Endodermal cell (in vitro differentiated cells): ENCODE results near the gene FANCM. TPM values are rescaled to one million over a fixed set of nuclear protein-coding genes. Genes with fewer than 3 reads are reported as not detected.

Experiments used
- DNase-seq: peaks from one replicate; pipeline ENCODE4 v3.0.0-alpha.2; 2017
- H3K27ac ChIP-seq: 2 replicates; pipeline ENCODE4 v1.5.1; 2013; ENCODE audit warnings: mild to moderate bottlenecking, low read depth, low read length, moderate library complexity
- H3K27me3 ChIP-seq: 2 replicates; pipeline ENCODE4 v1.6.1; 2013; ENCODE audit warnings: mild to moderate bottlenecking, low read length, moderate library complexity; ENCODE audit not compliant: insufficient read depth, control insufficient read depth, poor library complexity, severe bottlenecking
- H3K36me3 ChIP-seq: 2 replicates; pipeline ENCODE4 v1.7.0; 2013; ENCODE audit warnings: mild to moderate bottlenecking, low read length, moderate library complexity; ENCODE audit not compliant: control insufficient read depth, insufficient read depth
- H3K4me1 ChIP-seq: one replicate; pipeline ENCODE4 v1.7.0; 2013; ENCODE audit warnings: low read length; ENCODE audit not compliant: control insufficient read depth, insufficient read depth
- H3K4me3 ChIP-seq: 2 replicates; pipeline ENCODE4 v1.5.1; 2013; ENCODE audit warnings: mild to moderate bottlenecking, low read length, moderate library complexity
- H3K9ac ChIP-seq: 2 replicates; pipeline ENCODE4 v1.6.1; 2013; ENCODE audit warnings: mild to moderate bottlenecking, low read length, moderate library complexity; ENCODE audit not compliant: poor library complexity, severe bottlenecking; ENCODE audit errors: extremely low read depth
- H3K9me3 ChIP-seq: 2 replicates; pipeline ENCODE4 v1.6.1; 2013; ENCODE audit warnings: mild to moderate bottlenecking, low read length, moderate library complexity; ENCODE audit not compliant: control insufficient read depth
- H3K27ac Mint-ChIP-seq: 2 replicates; pipeline ENCODE4 v1.8.0; 2020; ENCODE audit warnings: mixed read lengths
- H3K27me3 Mint-ChIP-seq: 2 replicates; pipeline ENCODE4 v1.8.0; 2021; ENCODE audit warnings: mild to moderate bottlenecking, mixed read lengths; ENCODE audit not compliant: insufficient read depth
- H3K36me3 Mint-ChIP-seq: 2 replicates; pipeline ENCODE4 v1.8.0; 2020; ENCODE audit warnings: low read depth, mixed read lengths
- H3K4me1 Mint-ChIP-seq: 2 replicates; pipeline ENCODE4 v1.8.0; 2020; ENCODE audit warnings: mixed read lengths
- H3K4me3 Mint-ChIP-seq: 2 replicates; pipeline ENCODE4 v1.8.0; 2020; ENCODE audit warnings: mild to moderate bottlenecking, moderate library complexity, mixed read lengths
- H3K9me3 Mint-ChIP-seq: 2 replicates; pipeline ENCODE4 v1.8.0; 2020; ENCODE audit warnings: mild to moderate bottlenecking, mixed read lengths
- WGBS, 2 experiments: methylation state at CpG; one replicate each; pipeline versions ENCODE4 v1.1.5 to v1.1.7; 2013; ENCODE audit warnings: missing lambda C conversion rate in 2 of 2, mixed read lengths in 1 of 2; ENCODE audit not compliant: insufficient coverage in 1 of 2, insufficient read length in 1 of 2; 5-methylcytosine and 5-hydroxymethylcytosine counted together
- total RNA-seq, 2 donors: library from RNA; stranded (reverse); fragmentation: NEBNext Ultra II Directional in 1 of 2; extraction: Animal tissue kit (Norgen Biotek cat#: 25700) in 1 of 2; gene quantifications; 2 replicates in 1 of 2; 3 replicates in 1 of 2; pipeline ENCODE4 v1.2.1, GENCODE V29; 2021
- TF ChIP-seq, protein P1 (sequence below): fragments of 200-600 bp; sonication (generic); conservative IDR thresholded peaks from 2 replicates; pipeline ENCODE4 v1.5.0; 2021; ENCODE audit warnings: antibody characterized with exemption, mild to moderate bottlenecking

The FANCM gene
- total RNA-seq, 2 donors from 2014 or later: 13.1 to 15.8 TPM

DNA sequence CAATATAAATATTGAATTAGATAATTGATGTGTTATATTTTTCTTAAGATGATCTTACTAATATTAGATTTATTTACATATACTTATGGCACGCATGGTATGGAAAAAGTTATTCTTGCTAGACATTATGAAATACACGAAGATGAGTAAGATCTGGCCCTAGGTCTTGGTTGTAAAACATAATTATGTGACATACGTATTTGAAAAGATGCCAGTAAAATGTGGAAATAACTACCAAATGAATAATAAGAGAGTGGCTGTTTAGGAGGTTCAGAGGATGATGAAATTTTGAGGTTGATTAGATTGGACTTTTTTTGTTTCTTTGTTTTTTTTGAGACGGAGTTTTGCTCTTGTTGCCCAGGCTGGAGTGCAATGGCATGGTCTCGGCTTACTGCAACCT is 41.3 kb downstream of the FANCM start:
- 87 to 94% methylated on average over 2 to 5 of the region's 5 CpGs for WGBS, 2 experiments
- Histone ChIP-seq H3K27ac (no peak overlapping the region), H3K4me3 (no peak overlapping the region), H3K36me3 (peaks cover 3% of the 10 kb centered on the region), H3K9me3 (no peaks in the 10 kb centered on the region), H3K9ac (no peak overlapping the region), H3K4me1 (no peaks in the 10 kb centered on the region), H3K27me3 (no peaks in the 10 kb centered on the region)
- H3K27me3 Mint-ChIP-seq: no peaks in the 10 kb centered on the region
- H3K27ac Mint-ChIP-seq: no peak overlapping the region
- no peaks in the 10 kb centered on the region for H3K4me1 Mint-ChIP-seq
- H3K36me3 Mint-ChIP-seq: peaks cover 2% of the 10 kb centered on the region
- H3K4me3 Mint-ChIP-seq: no peak overlapping the region
- no peak for DNase-seq
- TF ChIP-seq, protein P1, sequence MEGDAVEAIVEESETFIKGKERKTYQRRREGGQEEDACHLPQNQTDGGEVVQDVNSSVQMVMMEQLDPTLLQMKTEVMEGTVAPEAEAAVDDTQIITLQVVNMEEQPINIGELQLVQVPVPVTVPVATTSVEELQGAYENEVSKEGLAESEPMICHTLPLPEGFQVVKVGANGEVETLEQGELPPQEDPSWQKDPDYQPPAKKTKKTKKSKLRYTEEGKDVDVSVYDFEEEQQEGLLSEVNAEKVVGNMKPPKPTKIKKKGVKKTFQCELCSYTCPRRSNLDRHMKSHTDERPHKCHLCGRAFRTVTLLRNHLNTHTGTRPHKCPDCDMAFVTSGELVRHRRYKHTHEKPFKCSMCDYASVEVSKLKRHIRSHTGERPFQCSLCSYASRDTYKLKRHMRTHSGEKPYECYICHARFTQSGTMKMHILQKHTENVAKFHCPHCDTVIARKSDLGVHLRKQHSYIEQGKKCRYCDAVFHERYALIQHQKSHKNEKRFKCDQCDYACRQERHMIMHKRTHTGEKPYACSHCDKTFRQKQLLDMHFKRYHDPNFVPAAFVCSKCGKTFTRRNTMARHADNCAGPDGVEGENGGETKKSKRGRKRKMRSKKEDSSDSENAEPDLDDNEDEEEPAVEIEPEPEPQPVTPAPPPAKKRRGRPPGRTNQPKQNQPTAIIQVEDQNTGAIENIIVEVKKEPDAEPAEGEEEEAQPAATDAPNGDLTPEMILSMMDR: no peak
- H3K9me3 Mint-ChIP-seq: no peaks in the 10 kb centered on the region

DNA sequence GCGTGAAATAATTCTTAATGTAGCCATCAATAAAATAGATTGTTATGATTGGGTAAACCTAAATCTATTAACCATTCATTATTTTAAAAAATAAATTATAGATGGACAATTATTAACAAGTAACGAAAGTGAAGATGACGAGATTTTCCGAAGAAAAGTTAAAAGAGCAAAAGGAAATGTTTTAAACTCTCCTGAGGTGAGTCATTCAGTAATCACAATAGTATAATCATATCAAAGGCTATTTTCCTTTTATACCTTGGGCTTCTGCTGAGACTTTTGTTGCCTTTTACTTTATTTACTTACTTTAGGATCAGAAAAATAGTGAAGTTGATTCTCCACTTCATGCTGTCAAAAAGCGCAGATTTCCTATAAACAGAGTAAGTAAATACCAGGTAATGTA is 45.6 kb downstream of the FANCM start:
- H3K27ac Mint-ChIP-seq: no peak overlapping the region
- 96% methylated on average over 4 of the region's 5 CpGs; no CpG with 5 or more reads in 1 of the 2 experiments for WGBS, 2 experiments
- H3K9ac ChIP-seq: no peak overlapping the region
- no peak overlapping the region for H3K4me3 Mint-ChIP-seq
- no peaks in the 10 kb centered on the region for H3K27me3 Mint-ChIP-seq
- DNase-seq: no peak
- H3K36me3 ChIP-seq: peaks cover 5% of the 10 kb centered on the region
- no peaks in the 10 kb centered on the region for H3K27me3 ChIP-seq
- H3K4me1 Mint-ChIP-seq: no peaks in the 10 kb centered on the region
- no peak overlapping the region for H3K4me3 ChIP-seq
- TF ChIP-seq, protein P1: no peak
- peaks cover 12% of the 10 kb centered on the region for H3K36me3 Mint-ChIP-seq
- H3K4me1 ChIP-seq: no peaks in the 10 kb centered on the region
- H3K9me3 Mint-ChIP-seq: no peaks in the 10 kb centered on the region
- no peaks in the 10 kb centered on the region for H3K9me3 ChIP-seq
- no peak overlapping the region for H3K27ac ChIP-seq

DNA sequence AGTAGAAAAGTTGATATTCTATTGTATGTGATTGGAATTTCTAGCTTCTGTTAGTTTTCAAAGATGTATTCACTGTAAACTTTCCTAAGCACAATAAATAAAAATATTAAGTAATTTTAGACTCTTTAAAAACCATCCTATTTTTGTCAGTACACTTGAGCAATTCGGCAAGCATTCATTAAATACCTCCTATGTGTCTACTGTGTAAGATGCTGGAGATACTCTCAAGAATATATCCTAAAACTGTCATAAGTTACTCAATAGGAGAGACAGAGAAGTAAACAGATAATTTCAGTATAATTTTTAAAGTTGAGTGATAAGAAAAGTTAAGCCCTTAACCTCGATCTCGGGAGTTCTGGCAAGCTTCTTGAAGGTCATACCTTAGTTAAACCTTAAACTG is 46.1 kb downstream of the FANCM start:
- DNase-seq: no peak
- Histone ChIP-seq H3K4me1 (no peaks in the 10 kb centered on the region), H3K9me3 (no peaks in the 10 kb centered on the region), H3K27ac (no peak overlapping the region), H3K36me3 (peaks cover 7% of the 10 kb centered on the region), H3K27me3 (no peaks in the 10 kb centered on the region), H3K9ac (no peak overlapping the region), H3K4me3 (no peak overlapping the region)
- TF ChIP-seq, protein P1: no peak
- no peak overlapping the region for H3K4me3 Mint-ChIP-seq
- no peaks in the 10 kb centered on the region for H3K27me3 Mint-ChIP-seq
- peaks cover 17% of the 10 kb centered on the region for H3K36me3 Mint-ChIP-seq
- no peaks in the 10 kb centered on the region for H3K9me3 Mint-ChIP-seq
- WGBS, 2 experiments: 99 to 100% methylated on average over 1 to 3 of the region's 3 CpGs
- no peak overlapping the region for H3K27ac Mint-ChIP-seq
- H3K4me1 Mint-ChIP-seq: no peaks in the 10 kb centered on the region
